HG03469 (cell line): Measurements from ENCODE around the gene GOLGA3.
"Not testable (repeated sequence)": the region's sequence is repeated elsewhere in the genome, so short reads cannot be mapped to it uniquely, and the experiment has no call there.

Experiments used
- ATAC-seq: cut with Tn5 transposase; IDR thresholded peaks from one replicate; pipeline ENCODE4 v1.9.1; 2021; ENCODE audit warnings: mild to moderate bottlenecking, moderate library complexity, moderate number of reproducible peaks; ENCODE audit not compliant: unreplicated experiment

The GOLGA3 gene

GRCh38 chr12:132813443-132813842 lies 15.2 kb downstream of the GOLGA3 start:
- no peak for ATAC-seq

- no peak for ATAC-seq
Observed at GRCh38 chr12:132812631-132813305, 15.9 kb downstream of the GOLGA3 start.

GRCh38 chr12:132809391-132809790 lies 19.3 kb downstream of the GOLGA3 start:
- not testable (repeated sequence) for ATAC-seq

- ATAC-seq: no peak
Observed at GRCh38 chr12:132807295-132808092, 21.2 kb downstream of the GOLGA3 start.

GRCh38 chr12:132806857-132807256 lies 21.8 kb downstream of the GOLGA3 start:
- no peak for ATAC-seq

- no peak for ATAC-seq
Observed at GRCh38 chr12:132804426-132804861, 24.2 kb downstream of the GOLGA3 start.

GRCh38 chr12:132803888-132804287 lies 24.8 kb downstream of the GOLGA3 start:
- ATAC-seq: no peak

- no peak for ATAC-seq
Observed at GRCh38 chr12:132803125-132803524, 25.5 kb downstream of the GOLGA3 start.

GRCh38 chr12:132801741-132802140 lies 26.9 kb downstream of the GOLGA3 start:
- ATAC-seq: no peak

GRCh38 chr12:132798836-132799235 lies 29.8 kb downstream of the GOLGA3 start:
- no peak for ATAC-seq

GRCh38 chr12:132797820-132798570 lies 30.7 kb downstream of the GOLGA3 start:
- no peak for ATAC-seq

- no peak for ATAC-seq
Observed at GRCh38 chr12:132795847-132796246, 32.8 kb downstream of the GOLGA3 start.

GRCh38 chr12:132791940-132792339 lies 36.7 kb downstream of the GOLGA3 start:
- not testable (repeated sequence) for ATAC-seq

GRCh38 chr12:132789099-132789471 lies 39.6 kb downstream of the GOLGA3 start:
- no peak for ATAC-seq

- ATAC-seq: no peak
Observed at GRCh38 chr12:132788375-132789098, 40.1 kb downstream of the GOLGA3 start.

- no peak for ATAC-seq
Observed at GRCh38 chr12:132787877-132788276, 40.8 kb downstream of the GOLGA3 start.

GRCh38 chr12:132786192-132786591 lies 42.5 kb downstream of the GOLGA3 start:
- no peak for ATAC-seq

- no peak for ATAC-seq
Observed at GRCh38 chr12:132784580-132784979, 44.1 kb downstream of the GOLGA3 start.

GRCh38 chr12:132783917-132784531 lies 44.6 kb downstream of the GOLGA3 start:
- no peak for ATAC-seq

- no peak for ATAC-seq
Observed at GRCh38 chr12:132781938-132782337, 46.7 kb downstream of the GOLGA3 start.
